Activated T-helper 17 cell treated with anti-CD3 and anti-CD28 coated beads, Interleukin-2, amount 50 U/mL, for 72 hours (primary cell): ENCODE data around the gene GRAMD2B. TPM values are rescaled to one million over a fixed set of nuclear protein-coding genes. Genes with fewer than 3 reads are reported as not detected.
"Not testable (repeated sequence)": the region's sequence is repeated elsewhere in the genome, so short reads cannot be mapped to it uniquely, and the experiment has no call there.

ENCODE experiments used
- ATAC-seq: fragments of 150-1000 bp; cut with Tn5 transposase; replicated peaks from 2 replicates; pipeline ENCODE4 v1.10.0; 2021; ENCODE audit warnings: mild to moderate bottlenecking, moderate library complexity
- H3K27ac Mint-ChIP-seq: one replicate; pipeline ENCODE4 v1.8.0; 2022; ENCODE audit warnings: mixed read lengths
- H3K27me3 Mint-ChIP-seq: one replicate; pipeline ENCODE4 v1.8.0; 2022; ENCODE audit warnings: mixed read lengths
- H3K36me3 Mint-ChIP-seq: one replicate; pipeline ENCODE4 v1.8.0; 2022; ENCODE audit warnings: low read depth, mild to moderate bottlenecking, mixed read lengths
- H3K4me1 Mint-ChIP-seq: one replicate; pipeline ENCODE4 v1.8.0; 2022; ENCODE audit warnings: mixed read lengths
- H3K4me3 Mint-ChIP-seq: one replicate; pipeline ENCODE4 v1.8.0; 2022; ENCODE audit warnings: mild to moderate bottlenecking, mixed read lengths
- H3K9me3 Mint-ChIP-seq: one replicate; pipeline ENCODE4 v1.8.0; 2022; ENCODE audit warnings: mixed read lengths
- total RNA-seq, 2 donors: library from RNA; stranded (reverse); gene quantifications; one replicate each; pipeline ENCODE4 v1.2.3, GENCODE V29; 2022

GRAMD2B gene
- total RNA-seq, 2 donors from 2014 or later, result 8.0 to 11.8 TPM

GRCh38 chr5:126469536-126470316 is 46.5 kb downstream of the GRAMD2B start:
- Mint-ChIP-seq H3K27ac (no peak overlapping the region), H3K36me3 (peaks cover 58% of the 10 kb centered on the region), H3K4me1 (no peaks in the 10 kb centered on the region), H3K9me3 (no peaks in the 10 kb centered on the region), H3K27me3 (no peaks in the 10 kb centered on the region), H3K4me3 (no peak overlapping the region)
- no peak for ATAC-seq

- H3K36me3 Mint-ChIP-seq, result peaks cover 64% of the 10 kb centered on the region
- H3K27me3 Mint-ChIP-seq, ATAC-seq, H3K27ac Mint-ChIP-seq, H3K4me3 Mint-ChIP-seq, H3K4me1 Mint-ChIP-seq, H3K9me3 Mint-ChIP-seq: not testable (repeated sequence)
These were observed 47.3 kb downstream of the GRAMD2B start for GRCh38 chr5:126470529-126470928.

DNA sequence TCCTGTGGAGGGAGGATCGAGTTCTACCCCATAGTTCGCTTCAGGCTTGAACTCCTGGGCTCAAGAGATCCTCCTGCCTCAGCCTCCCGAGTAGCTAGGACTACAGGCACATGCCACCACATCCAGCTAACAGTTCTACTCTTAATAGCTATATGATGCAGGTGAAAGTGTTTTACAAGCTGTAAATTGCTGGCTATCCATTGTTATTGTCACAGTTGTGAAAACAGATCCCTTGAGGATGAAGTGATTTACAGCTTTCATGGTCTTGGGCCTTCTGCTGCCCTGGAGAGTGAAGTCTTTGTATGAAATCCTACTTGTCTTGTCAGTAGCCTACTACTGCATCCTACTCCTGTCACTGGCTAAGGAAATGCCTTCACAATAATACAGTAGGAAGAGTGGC is 48.0 kb downstream of the GRAMD2B start:
- peaks cover 62% of the 10 kb centered on the region for H3K36me3 Mint-ChIP-seq
- ATAC-seq, result no peak

GRCh38 chr5:126471875-126472537 is 48.8 kb downstream of the GRAMD2B start:
- no peaks in the 10 kb centered on the region for H3K4me1 Mint-ChIP-seq
- no peaks in the 10 kb centered on the region for H3K27me3 Mint-ChIP-seq
- ATAC-seq, result peak; percentile 18
- peaks cover 61% of the 10 kb centered on the region for H3K36me3 Mint-ChIP-seq
- no peak overlapping the region for H3K4me3 Mint-ChIP-seq
- no peak overlapping the region for H3K27ac Mint-ChIP-seq
- no peaks in the 10 kb centered on the region for H3K9me3 Mint-ChIP-seq

More for the DNA sequence above, 48.0 kb downstream of the GRAMD2B start:
- Mint-ChIP-seq H3K27ac (no peak overlapping the region), H3K27me3 (no peaks in the 10 kb centered on the region), H3K9me3 (no peaks in the 10 kb centered on the region), H3K4me3 (no peak overlapping the region), H3K4me1 (no peaks in the 10 kb centered on the region)

- Mint-ChIP-seq H3K27ac (no peak overlapping the region), H3K4me1 (no peaks in the 10 kb centered on the region), H3K27me3 (no peaks in the 10 kb centered on the region), H3K9me3 (no peaks in the 10 kb centered on the region), H3K4me3 (no peak overlapping the region), H3K36me3 (peaks cover 65% of the 10 kb centered on the region)
- ATAC-seq, result no peak
These were observed 49.3 kb downstream of the GRAMD2B start for GRCh38 chr5:126472538-126472889.

GRCh38 chr5:126477294-126478117 is 54.3 kb downstream of the GRAMD2B start:
- ATAC-seq, result no peak
- H3K27ac Mint-ChIP-seq, result peak overlapping the region; percentile 22
- H3K27me3 Mint-ChIP-seq, result no peaks in the 10 kb centered on the region
- no peak overlapping the region for H3K4me3 Mint-ChIP-seq
- H3K9me3 Mint-ChIP-seq, result no peaks in the 10 kb centered on the region
- H3K4me1 Mint-ChIP-seq, result no peaks in the 10 kb centered on the region
- H3K36me3 Mint-ChIP-seq, result peaks cover 77% of the 10 kb centered on the region

DNA sequence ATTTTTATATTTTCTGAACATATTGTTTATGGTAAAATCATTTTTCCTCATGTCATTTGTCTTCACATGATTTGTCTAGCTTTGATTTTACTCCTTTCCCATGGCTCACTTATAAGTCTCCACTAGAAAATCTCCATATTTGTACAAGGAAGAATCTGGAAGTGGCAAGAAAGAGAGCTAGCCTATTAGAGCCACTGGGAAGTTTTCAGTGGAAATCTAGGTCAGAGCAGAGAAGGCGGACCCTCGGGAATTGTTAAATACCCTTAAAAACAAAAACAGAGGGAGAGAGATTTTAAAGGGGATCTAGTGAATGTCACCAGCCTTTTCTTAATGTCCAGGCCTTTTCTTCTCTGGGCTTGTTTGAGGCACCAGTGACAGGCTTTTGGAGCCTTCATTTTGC is 56.6 kb downstream of the GRAMD2B start:
- H3K9me3 Mint-ChIP-seq, result no peaks in the 10 kb centered on the region
- ATAC-seq, result no peak
- H3K4me3 Mint-ChIP-seq, result no peak overlapping the region
- peaks cover 84% of the 10 kb centered on the region for H3K36me3 Mint-ChIP-seq
- no peaks in the 10 kb centered on the region for H3K27me3 Mint-ChIP-seq
- no peak overlapping the region for H3K27ac Mint-ChIP-seq
- no peaks in the 10 kb centered on the region for H3K4me1 Mint-ChIP-seq

GRCh38 chr5:126480824-126481223 is 57.6 kb downstream of the GRAMD2B start:
- Mint-ChIP-seq H3K4me3 (no peak overlapping the region), H3K36me3 (peaks cover 87% of the 10 kb centered on the region), H3K27ac (peak overlapping the region; percentile 7), H3K9me3 (no peaks in the 10 kb centered on the region), H3K27me3 (no peaks in the 10 kb centered on the region), H3K4me1 (no peaks in the 10 kb centered on the region)
- ATAC-seq, result no peak

DNA sequence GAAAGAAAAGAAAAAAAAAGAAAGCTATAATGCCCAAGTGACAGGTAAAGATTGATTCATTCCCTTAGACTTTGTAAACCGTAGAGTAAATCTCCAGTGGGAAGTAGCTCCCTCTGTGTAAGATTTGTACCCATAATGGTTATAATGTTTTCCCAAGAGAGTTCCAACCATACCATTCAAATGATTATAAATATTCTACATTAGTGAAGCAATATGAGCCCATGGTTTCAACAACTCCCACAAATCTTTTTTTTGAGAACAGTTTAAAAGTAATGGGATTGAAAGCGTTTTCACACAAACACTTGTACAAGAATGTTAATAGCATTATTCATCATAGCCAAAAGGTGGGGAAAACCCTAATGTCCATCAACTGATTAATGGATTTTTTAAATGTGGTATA is 58.0 kb downstream of the GRAMD2B start:
- Mint-ChIP-seq H3K4me3 (no peak overlapping the region), H3K4me1 (no peaks in the 10 kb centered on the region), H3K27ac (peak overlapping the region; percentile 7), H3K27me3 (no peaks in the 10 kb centered on the region), H3K9me3 (no peaks in the 10 kb centered on the region), H3K36me3 (peaks cover 91% of the 10 kb centered on the region)
- ATAC-seq, result no peak

GRCh38 chr5:126482591-126482990 is 59.4 kb downstream of the GRAMD2B start:
- Mint-ChIP-seq H3K27ac (no peak overlapping the region), H3K4me3 (no peak overlapping the region), H3K27me3 (no peaks in the 10 kb centered on the region), H3K4me1 (no peaks in the 10 kb centered on the region), H3K36me3 (peaks cover 93% of the 10 kb centered on the region), H3K9me3 (no peaks in the 10 kb centered on the region)
- ATAC-seq, result no peak

DNA sequence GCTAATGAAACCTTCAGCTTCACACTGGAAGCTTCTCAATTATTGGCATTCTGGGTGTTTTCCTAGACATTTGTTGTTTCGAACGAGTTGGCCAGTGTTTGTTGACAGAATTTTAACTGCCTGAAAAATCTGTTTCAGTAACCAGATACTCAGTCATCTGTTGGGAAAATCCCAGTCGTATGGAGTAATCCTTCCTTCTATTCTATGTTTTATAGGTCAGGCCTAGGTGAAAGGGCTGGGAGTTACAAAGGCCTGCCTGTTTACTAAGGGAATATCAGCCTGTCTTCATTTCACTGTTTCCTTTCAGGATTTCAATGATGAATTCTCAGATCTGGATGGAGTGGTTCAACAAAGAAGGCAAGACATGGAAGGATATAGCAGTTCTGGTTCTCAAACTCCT is 59.9 kb downstream of the GRAMD2B start:
- H3K9me3 Mint-ChIP-seq, result no peaks in the 10 kb centered on the region
- H3K36me3 Mint-ChIP-seq, result peaks cover 93% of the 10 kb centered on the region
- no peak for ATAC-seq
- H3K4me3 Mint-ChIP-seq, result no peak overlapping the region
- H3K27ac Mint-ChIP-seq, result no peak overlapping the region
- H3K4me1 Mint-ChIP-seq, result no peaks in the 10 kb centered on the region
- no peaks in the 10 kb centered on the region for H3K27me3 Mint-ChIP-seq

GRCh38 chr5:126484253-126484652 is 61.0 kb downstream of the GRAMD2B start:
- Mint-ChIP-seq H3K27me3 (no peaks in the 10 kb centered on the region), H3K9me3 (no peaks in the 10 kb centered on the region), H3K4me1 (no peaks in the 10 kb centered on the region), H3K4me3 (no peak overlapping the region), H3K36me3 (peaks cover 100% of the 10 kb centered on the region), H3K27ac (no peak overlapping the region)
- no peak for ATAC-seq

DNA sequence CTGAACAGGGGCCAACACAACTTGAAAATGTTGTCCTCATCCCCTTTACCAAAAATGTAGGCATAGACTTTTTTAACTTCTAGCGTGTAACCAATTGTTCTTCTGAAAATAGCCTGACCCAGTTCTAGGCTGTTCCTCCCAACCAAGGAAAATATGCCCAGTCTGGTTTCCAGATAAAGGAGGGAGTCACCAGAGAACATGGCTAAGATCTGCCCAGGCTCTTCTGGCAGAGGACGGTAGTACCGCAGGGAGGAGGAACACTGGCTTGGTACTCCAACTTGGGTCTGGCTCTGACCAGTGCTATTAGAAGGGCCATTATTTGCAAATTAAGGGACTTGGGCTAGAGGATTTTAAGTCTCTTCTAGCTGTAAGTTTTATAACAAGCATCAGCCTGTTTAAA is 63.1 kb downstream of the GRAMD2B start:
- H3K9me3 Mint-ChIP-seq, result no peaks in the 10 kb centered on the region
- peaks cover 100% of the 10 kb centered on the region for H3K36me3 Mint-ChIP-seq
- ATAC-seq, result no peak
- H3K27ac Mint-ChIP-seq, result no peak overlapping the region
- H3K4me1 Mint-ChIP-seq, result no peaks in the 10 kb centered on the region
- no peak overlapping the region for H3K4me3 Mint-ChIP-seq
- no peaks in the 10 kb centered on the region for H3K27me3 Mint-ChIP-seq

- Mint-ChIP-seq H3K4me3 (no peak overlapping the region), H3K9me3 (no peaks in the 10 kb centered on the region), H3K27me3 (no peaks in the 10 kb centered on the region), H3K27ac (no peak overlapping the region), H3K4me1 (no peaks in the 10 kb centered on the region), H3K36me3 (peaks cover 99% of the 10 kb centered on the region)
- no peak for ATAC-seq
These were observed 64.4 kb downstream of the GRAMD2B start for GRCh38 chr5:126487596-126487995.
